ENCODE measurements around the gene NPAS3.

DNA sequence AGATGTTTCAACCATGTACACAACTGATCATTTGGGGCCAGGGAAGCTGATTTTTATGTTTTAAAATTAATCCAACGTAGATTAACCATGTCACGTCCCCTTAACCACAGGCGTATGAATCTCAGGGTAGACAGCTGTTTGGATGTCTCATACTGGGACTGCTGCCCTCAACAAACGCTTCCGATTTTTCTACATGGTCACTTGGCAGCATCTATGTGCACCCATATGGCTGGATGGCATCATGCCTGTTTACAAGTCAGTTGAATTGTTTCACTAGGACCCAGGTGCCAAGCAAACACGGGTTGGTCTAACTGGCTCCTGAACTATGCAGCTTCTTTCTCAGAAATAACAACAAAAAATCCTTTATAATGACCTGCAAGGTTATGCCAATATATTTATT, 393.8 kb downstream of the NPAS3 start:
- TF ChIP-seq EZH2 (IDR thresholded peaks at IDR 0.05; ENCODE audit: low read length, missing control alignments) = no peak
- TF ChIP-seq CTCF (conservative IDR thresholded peaks at IDR 0.05 in 1 of 2, IDR thresholded peaks at IDR 0.05 in 1 of 2; ENCODE audit: low read depth in 1 of 2, low read length in 2 of 2) = no peak
